B cell (primary cell): ENCODE data around the gene DEDD2. TPM values are rescaled to one million over a fixed set of nuclear protein-coding genes. Genes with fewer than 3 reads are reported as not detected.

Experiments
- ATAC-seq: fragments of 200-7000 bp; cut with Tn5 transposase; one replicate; pipeline ENCODE4 v1.10.0; 2021; ENCODE audit warnings: low read depth, mild to moderate bottlenecking, moderate number of reproducible peaks, moderate library complexity
- CTCF ChIA-PET: fragments of 350-600 bp; sonication (Branson Sonifier 250); formaldehyde crosslinking; loops from one replicate; lab custom pipeline; 2021; ENCODE audit warnings: antibody characterized with exemption, inconsistent platforms; lab: Charles Lee
- POLR2A ChIA-PET: fragments of 350-600 bp; sonication (Branson Sonifier 250); formaldehyde crosslinking; loops from one replicate; lab custom pipeline; 2021; ENCODE audit warnings: antibody characterized with exemption; lab: Charles Lee
- DNase-seq: peaks from one replicate; pipeline ENCODE4 v3.0.0; 2013
- H2AFZ ChIP-seq: 2 replicates; pipeline ENCODE4 v1.6.1; 2012; ENCODE audit warnings: mild to moderate bottlenecking, low read depth, low read length; ENCODE audit not compliant: insufficient read depth, poor library complexity, severe bottlenecking
- H3K27ac ChIP-seq, 2 donors: 1 replicate in 1 of 2; 2 replicates in 1 of 2; pipeline ENCODE4 v1.5.1; 2012 to 2013; ENCODE audit warnings: low read length in 2 of 2, mild to moderate bottlenecking in 2 of 2, moderate library complexity in 1 of 2
- H3K27me3 ChIP-seq, 4 experiments: fragments of 200-600 bp in 1 of 4; sonication (generic) in 1 of 4; replicated peaks in 1 of 4; 1 replicate in 2 of 4; 2 replicates in 2 of 4; pipeline versions ENCODE4 v1.6.1 to v1.7.0; 2013 to 2016; ENCODE audit warnings: low read length in 3 of 4, mild to moderate bottlenecking in 2 of 4, mixed read lengths in 1 of 4, moderate library complexity in 1 of 4; ENCODE audit not compliant: insufficient read depth in 4 of 4, control insufficient read depth in 3 of 4; ENCODE audit errors: control extremely low read depth in 1 of 4
- H3K36me3 ChIP-seq, 2 experiments: replicated peaks in 1 of 2; 1 replicate in 1 of 2; 2 replicates in 1 of 2; pipeline versions ENCODE4 v1.6.1 to v1.7.1; 2013; ENCODE audit warnings: low read length in 1 of 2; ENCODE audit not compliant: insufficient read depth in 2 of 2, control insufficient read depth in 1 of 2; ENCODE audit errors: control extremely low read depth in 1 of 2, extremely low read depth in 1 of 2
- H3K4me1 ChIP-seq, 2 donors: fragments of 200-600 bp in 1 of 2; sonication (generic) in 1 of 2; 1 replicate in 1 of 2; 2 replicates in 1 of 2; pipeline versions ENCODE4 v1.5.1 to v1.6.1; 2013 to 2017; ENCODE audit warnings: low read length in 2 of 2; ENCODE audit not compliant: control insufficient read depth in 2 of 2, insufficient read depth in 2 of 2
- H3K4me2 ChIP-seq: replicated peaks from 2 replicates; pipeline ENCODE3; 2012; ENCODE audit warnings: mild to moderate bottlenecking, low read depth, low read length; ENCODE audit not compliant: poor library complexity, severe bottlenecking
- H3K4me3 ChIP-seq, 5 experiments: fragments of 200-600 bp in 1 of 5; sonication (generic) in 1 of 5; 1 replicate in 3 of 5; 2 replicates in 2 of 5; pipeline versions ENCODE4 v1.5.1 to v1.7.0; 2011 to 2016; ENCODE audit warnings: low read length in 4 of 5, mild to moderate bottlenecking in 4 of 5, low read depth in 2 of 5, control low read depth in 1 of 5, moderate library complexity in 1 of 5; ENCODE audit not compliant: insufficient read depth in 1 of 5; ENCODE audit errors: control extremely low read depth in 1 of 5, extremely low read depth in 1 of 5
- H3K79me2 ChIP-seq: fragments of 200-600 bp; sonication (generic); one replicate; pipeline ENCODE4 v1.6.0; 2016; ENCODE audit warnings: low read length; ENCODE audit not compliant: control insufficient read depth, insufficient read depth
- H3K9ac ChIP-seq: fragments of 200-600 bp; sonication (generic); 2 replicates; pipeline ENCODE4 v1.6.1; 2017; ENCODE audit warnings: mild to moderate bottlenecking, low read length, moderate library complexity
- H3K9me3 ChIP-seq, 3 donors: one replicate each; pipeline versions ENCODE4 v1.6.1 to v1.7.1; 2013; ENCODE audit warnings: low read length in 2 of 3; ENCODE audit not compliant: control insufficient read depth in 2 of 3, insufficient read depth in 1 of 3; ENCODE audit errors: control extremely low read depth in 1 of 3
- H4K20me1 ChIP-seq: 2 replicates; pipeline ENCODE4 v1.6.0; 2012; ENCODE audit warnings: mild to moderate bottlenecking, low read length; ENCODE audit not compliant: insufficient read depth, control insufficient read depth, poor library complexity, severe bottlenecking
- H3K27ac Mint-ChIP-seq: one replicate; pipeline ENCODE4 v1.8.0; 2021; ENCODE audit warnings: mixed read lengths
- H3K27me3 Mint-ChIP-seq: one replicate; pipeline ENCODE4 v1.8.0; 2021; ENCODE audit warnings: mixed read lengths
- H3K4me1 Mint-ChIP-seq: one replicate; pipeline ENCODE4 v1.8.0; 2021; ENCODE audit warnings: mixed read lengths
- H3K4me3 Mint-ChIP-seq: one replicate; pipeline ENCODE4 v1.8.0; 2021; ENCODE audit warnings: mixed read lengths
- H3K9me3 Mint-ChIP-seq: one replicate; pipeline ENCODE4 v1.8.0; 2022; ENCODE audit warnings: mixed read lengths; ENCODE audit not compliant: insufficient read depth
- EZH2 ChIP-seq: IDR thresholded peaks from 2 replicates; pipeline ENCODE4 v1.6.1; 2012; ENCODE audit warnings: borderline replicate concordance, low read depth, mild to moderate bottlenecking, moderate library complexity, low read length; ENCODE audit not compliant: insufficient read depth, poor library complexity, severe bottlenecking
- WGBS: methylation state at CpG from one replicate; pipeline ENCODE4 v1.1.5; 2013; ENCODE audit warnings: missing lambda C conversion rate; ENCODE audit not compliant: insufficient coverage; 5-methylcytosine and 5-hydroxymethylcytosine counted together
- intact Hi-C: fragments of 100-400 bp; cut with micrococcal nuclease; formaldehyde crosslinking; loops from one replicate; pipeline ENCODE4 v1.10.0; 2022
- polyA plus RNA-seq: library from polyadenylated mRNA; depleted of rRNA; stranded (reverse); fragments of >200 nt; gene quantifications from 2 replicates; pipeline ENCODE4 v1.2.3, GENCODE V29; 2012
- total RNA-seq, 2 donors: library from RNA; stranded (reverse); fragments of 120-200 nt in 1 of 2; gene quantifications; 1 replicate in 1 of 2; 2 replicates in 1 of 2; pipeline versions ENCODE4 v1.2.3 to v1.2.4, GENCODE V29; 2013 to 2022
- TF ChIP-seq, protein P1 (sequence below): fragments of 200-600 bp; IDR thresholded peaks from one replicate; pipeline ENCODE4 v1.8.0; 2022; ENCODE audit warnings: antibody characterized with exemption, mild to moderate bottlenecking

The DEDD2 gene
- total and polyA plus RNA-seq, 2 donors (not counting 1 experiment from before 2014, with no cell fraction given) = 52.8 to 90.6 TPM

DNA sequence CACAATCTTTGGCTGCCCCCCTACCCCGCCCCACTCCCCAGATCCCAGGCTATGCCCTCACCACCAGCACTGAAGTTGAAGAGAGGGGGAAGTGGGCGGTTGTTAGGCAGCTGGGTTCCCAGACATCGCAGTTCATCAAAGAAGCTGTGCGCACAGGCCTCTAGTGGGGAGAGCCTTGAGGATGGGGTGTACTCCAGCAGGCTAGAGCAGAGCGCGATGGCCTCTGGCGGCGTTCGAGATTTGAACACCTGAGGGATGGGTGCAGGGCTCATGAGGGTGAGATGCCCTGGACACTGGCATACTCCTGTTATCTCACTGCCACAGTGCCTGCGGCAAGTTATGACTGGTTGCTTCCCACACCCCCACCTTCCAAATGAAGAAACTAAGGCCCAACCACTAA, 15.0 kb upstream of the DEDD2 start:
- no peaks in the 10 kb centered on the region for H3K27me3 Mint-ChIP-seq
- no peak for ATAC-seq
- peaks cover 31% of the 10 kb centered on the region for H3K79me2 ChIP-seq
- peaks cover 88% of the 10 kb centered on the region for H4K20me1 ChIP-seq
- H3K4me2 ChIP-seq = no peak overlapping the region
- H3K4me3 Mint-ChIP-seq = no peak overlapping the region
- no peak overlapping the region for H2AFZ ChIP-seq
- no peak overlapping the region for H3K4me3 ChIP-seq
- H3K27ac ChIP-seq = no peak overlapping the region
- H3K4me1 ChIP-seq = no peaks in the 10 kb centered on the region
- H3K27ac Mint-ChIP-seq = no peak overlapping the region
- TF ChIP-seq, protein P1, sequence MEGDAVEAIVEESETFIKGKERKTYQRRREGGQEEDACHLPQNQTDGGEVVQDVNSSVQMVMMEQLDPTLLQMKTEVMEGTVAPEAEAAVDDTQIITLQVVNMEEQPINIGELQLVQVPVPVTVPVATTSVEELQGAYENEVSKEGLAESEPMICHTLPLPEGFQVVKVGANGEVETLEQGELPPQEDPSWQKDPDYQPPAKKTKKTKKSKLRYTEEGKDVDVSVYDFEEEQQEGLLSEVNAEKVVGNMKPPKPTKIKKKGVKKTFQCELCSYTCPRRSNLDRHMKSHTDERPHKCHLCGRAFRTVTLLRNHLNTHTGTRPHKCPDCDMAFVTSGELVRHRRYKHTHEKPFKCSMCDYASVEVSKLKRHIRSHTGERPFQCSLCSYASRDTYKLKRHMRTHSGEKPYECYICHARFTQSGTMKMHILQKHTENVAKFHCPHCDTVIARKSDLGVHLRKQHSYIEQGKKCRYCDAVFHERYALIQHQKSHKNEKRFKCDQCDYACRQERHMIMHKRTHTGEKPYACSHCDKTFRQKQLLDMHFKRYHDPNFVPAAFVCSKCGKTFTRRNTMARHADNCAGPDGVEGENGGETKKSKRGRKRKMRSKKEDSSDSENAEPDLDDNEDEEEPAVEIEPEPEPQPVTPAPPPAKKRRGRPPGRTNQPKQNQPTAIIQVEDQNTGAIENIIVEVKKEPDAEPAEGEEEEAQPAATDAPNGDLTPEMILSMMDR = no peak
- no peak for TF ChIP-seq EZH2
- no peaks in the 10 kb centered on the region for H3K27me3 ChIP-seq
- H3K9me3 ChIP-seq = no peaks in the 10 kb centered on the region
- 100% methylated on average over 3 of the region's 10 CpGs for WGBS
- H3K4me1 Mint-ChIP-seq = peaks cover 7% of the 10 kb centered on the region
- ChIA-PET POLR2A (no interaction called here), CTCF (no interaction called here)
- peaks cover 3 to 76% of the 10 kb centered on the region in 2 experiments for H3K36me3 ChIP-seq
- no peaks in the 10 kb centered on the region for H3K9me3 Mint-ChIP-seq
- no peak for DNase-seq
- intact Hi-C loops = no loop called here
- H3K9ac ChIP-seq = no peak overlapping the region

DNA sequence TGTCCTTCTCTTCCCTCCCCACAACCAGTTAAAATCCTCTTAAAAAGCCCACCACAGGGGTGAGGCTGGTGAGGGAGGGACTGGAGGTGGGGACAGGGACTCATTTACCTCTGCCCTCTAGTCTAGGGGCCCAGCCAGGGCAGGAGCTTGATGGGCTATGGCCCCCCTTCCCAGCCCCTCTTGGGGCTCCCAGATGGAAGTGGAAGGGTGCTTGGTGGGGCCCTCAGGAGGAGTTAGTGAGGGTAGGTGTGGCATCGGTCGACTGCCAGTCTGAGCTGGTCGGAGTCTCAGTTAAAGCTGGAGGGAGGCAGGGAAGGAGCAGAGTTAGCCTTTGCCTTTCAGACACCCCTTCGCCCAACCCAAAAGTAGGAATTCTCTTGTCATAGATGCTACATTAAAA, 13.1 kb upstream of the DEDD2 start:
- no peaks in the 10 kb centered on the region for H3K9me3 Mint-ChIP-seq
- no peaks in the 10 kb centered on the region for H3K27me3 Mint-ChIP-seq
- Histone ChIP-seq H3K4me2 (no peak overlapping the region), H3K4me3 (no peak overlapping the region), H3K4me1 (no peaks in the 10 kb centered on the region), H3K36me3 (peaks cover 3 to 78% of the 10 kb centered on the region in 2 experiments), H3K27ac (no peak overlapping the region), H2AFZ (no peak overlapping the region), H4K20me1 (peaks cover 90% of the 10 kb centered on the region), H3K9ac (no peak overlapping the region), H3K27me3 (no peaks in the 10 kb centered on the region), H3K9me3 (no peaks in the 10 kb centered on the region), H3K79me2 (peaks cover 30% of the 10 kb centered on the region)
- H3K4me3 Mint-ChIP-seq = no peak overlapping the region
- TF ChIP-seq EZH2 = no peak
- ChIA-PET POLR2A (no interaction called here), CTCF (no interaction called here)
- ATAC-seq (no peak), DNase-seq (no peak)
- intact Hi-C loops = no loop called here
- WGBS = 86% methylated on average over 3 of the region's 4 CpGs
- peaks cover 6% of the 10 kb centered on the region for H3K4me1 Mint-ChIP-seq
- H3K27ac Mint-ChIP-seq = no peak overlapping the region
